Stimulated activated naive CD4-positive, alpha-beta T cell (primary cell): ENCODE measurements around the gene PTPN1.
"Not testable (repeated sequence)": the region's sequence is repeated elsewhere in the genome, so short reads cannot be mapped to it uniquely, and the experiment has no call there.

ENCODE experiments used
- DNase-seq, 6 experiments: peaks; one replicate each; lab custom pipeline; 2025; lab: John Stamatoyannopoulos, UW

Gene PTPN1

GRCh38 chr20:50509923-50510705 is at the start of gene PTPN1:
PTPN1 (plus strand) TSS chr20:50510383; CDS start chr20:50510528, 145 bp downstream.
- peak; percentile 96 to 99 (median 98) for DNase-seq

- peak; percentile 28 to 80 (median 70) for DNase-seq
Measured at GRCh38 chr20:50460608-50461267, 49.4 kb upstream of the PTPN1 start.

DNA sequence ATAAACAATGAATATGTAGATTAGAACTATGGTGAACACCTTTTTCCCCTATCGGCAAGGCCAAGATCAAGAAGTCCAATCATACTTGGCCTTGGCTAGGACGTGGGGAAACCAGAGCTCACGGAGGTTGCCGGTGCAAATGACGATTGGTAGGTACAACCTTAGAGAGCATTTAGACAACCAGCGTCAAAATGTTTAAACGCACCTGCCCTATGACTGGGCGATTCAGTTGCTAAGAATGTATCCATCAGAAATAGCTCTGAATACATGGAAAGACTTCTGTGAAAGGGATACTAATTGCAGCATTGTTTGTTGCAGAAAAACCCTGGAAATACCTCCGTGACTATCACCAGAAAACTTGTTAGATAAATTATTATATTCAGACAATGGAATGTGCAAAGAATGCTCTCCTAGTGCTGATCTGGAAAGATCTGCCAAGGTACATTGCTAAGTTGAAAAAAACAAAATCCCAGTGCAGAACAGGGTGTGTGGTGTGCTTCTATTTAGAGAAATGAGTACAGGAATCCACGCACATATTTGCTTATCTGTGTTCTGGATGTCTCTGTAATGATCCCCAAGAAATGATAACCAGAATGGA is 48.0 kb upstream of the PTPN1 start:
- no peak for DNase-seq

- peak; percentile 10 to 65 (median 34) for DNase-seq
Measured at GRCh38 chr20:50464026-50464724, 46.0 kb upstream of the PTPN1 start.

DNA sequence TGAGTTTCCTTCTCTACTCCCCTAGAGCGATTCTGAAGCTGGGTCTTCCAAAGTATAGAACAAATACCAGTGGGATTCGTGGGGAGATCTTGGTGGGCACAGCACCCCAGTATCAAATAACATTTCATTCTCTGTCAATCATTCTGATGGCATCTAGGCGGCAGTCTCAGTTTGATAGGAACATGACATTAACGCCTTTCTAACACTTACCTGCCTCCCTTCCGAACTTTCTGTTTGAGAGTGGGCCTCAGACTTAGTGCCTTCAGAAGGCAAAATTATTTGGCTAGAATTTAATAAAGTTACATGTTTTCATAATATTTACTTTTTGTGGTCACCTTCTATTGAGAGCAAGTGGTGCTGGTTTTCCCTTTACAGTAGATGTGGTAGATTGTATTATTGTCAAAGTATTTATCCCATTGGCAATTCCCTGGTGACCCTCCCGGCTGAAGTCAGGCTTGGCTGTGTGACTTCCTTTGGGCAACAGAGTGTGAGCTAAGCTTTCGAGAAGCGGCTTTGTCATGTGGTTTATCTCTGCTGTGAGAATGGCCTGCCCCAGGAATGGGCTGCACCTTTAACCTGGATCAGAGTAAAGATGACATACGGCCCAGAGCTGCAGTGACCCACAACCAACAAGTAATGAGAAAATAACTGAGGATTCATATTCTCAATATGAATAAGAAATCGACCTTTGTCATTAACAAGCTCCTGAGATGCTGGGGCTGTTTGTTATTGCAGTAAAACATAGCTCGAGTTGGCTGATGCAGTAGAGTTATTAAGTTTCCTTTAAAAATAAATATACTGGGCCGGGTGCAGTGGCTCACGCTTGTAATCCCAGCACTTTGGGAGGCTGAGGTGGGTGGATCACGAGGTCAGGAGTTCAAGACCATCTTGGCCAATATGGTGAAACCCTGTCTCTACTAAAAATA is 45.2 kb upstream of the PTPN1 start:
- no peak for DNase-seq

- DNase-seq: no peak
Measured at GRCh38 chr20:50467174-50467573, 43.0 kb upstream of the PTPN1 start.

GRCh38 chr20:50467718-50468356 is 42.3 kb upstream of the PTPN1 start:
- peak in 2 of 6 experiments; percentile 4 to 6 for DNase-seq

- DNase-seq: no peak
Measured at GRCh38 chr20:50468378-50468798, 41.8 kb upstream of the PTPN1 start.

DNA sequence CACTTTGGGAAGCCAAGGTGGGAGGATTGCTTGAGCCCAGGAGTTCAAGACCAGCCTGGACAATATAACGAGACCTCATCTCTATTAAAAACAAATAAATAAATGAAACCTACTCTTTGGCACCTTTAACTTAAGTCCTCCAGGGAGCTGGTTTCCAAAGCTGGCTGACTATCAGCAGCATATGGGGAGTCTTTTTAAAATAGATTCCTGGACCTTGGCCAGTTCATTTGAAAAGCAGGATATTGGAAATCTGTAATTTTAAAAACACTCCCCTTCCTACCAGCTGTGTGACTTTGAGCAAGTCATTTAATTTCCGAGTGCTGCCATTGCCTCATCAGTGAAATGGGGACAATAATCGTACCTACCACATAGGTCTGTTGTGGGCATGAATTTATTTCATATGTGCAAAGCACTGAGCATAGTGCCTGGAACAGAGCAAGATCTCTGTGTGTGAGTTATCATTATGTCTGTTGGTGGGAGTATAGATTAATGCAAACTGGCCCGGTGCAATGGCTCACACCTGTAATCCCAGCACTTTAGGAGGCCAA is 40.9 kb upstream of the PTPN1 start:
- no peak for DNase-seq

DNA sequence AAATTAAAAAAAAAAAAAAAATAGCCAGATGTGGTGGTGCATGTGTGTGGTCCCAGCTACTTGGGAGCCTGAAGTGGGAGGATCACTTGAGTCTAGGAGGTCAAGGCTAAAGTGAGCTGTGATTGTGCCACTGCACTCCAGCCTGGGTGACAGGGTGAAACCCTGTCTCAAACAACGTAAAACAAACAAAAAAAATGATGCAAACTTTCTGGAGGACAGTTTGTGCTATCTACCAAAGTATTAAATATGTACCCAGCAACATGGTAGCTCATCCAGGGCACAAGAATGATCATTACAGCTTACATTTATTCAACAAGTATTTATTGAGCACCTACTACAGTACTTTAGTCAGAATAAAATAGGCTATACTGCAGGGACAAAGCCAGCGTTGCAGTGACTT is 40.4 kb upstream of the PTPN1 start:
- DNase-seq: no peak

- DNase-seq: no peak
Measured at GRCh38 chr20:50470264-50470858, 39.8 kb upstream of the PTPN1 start.

- DNase-seq: peak in 1 of 6 experiments; percentile 10
Measured at GRCh38 chr20:50471231-50471630, 39.0 kb upstream of the PTPN1 start.

DNA sequence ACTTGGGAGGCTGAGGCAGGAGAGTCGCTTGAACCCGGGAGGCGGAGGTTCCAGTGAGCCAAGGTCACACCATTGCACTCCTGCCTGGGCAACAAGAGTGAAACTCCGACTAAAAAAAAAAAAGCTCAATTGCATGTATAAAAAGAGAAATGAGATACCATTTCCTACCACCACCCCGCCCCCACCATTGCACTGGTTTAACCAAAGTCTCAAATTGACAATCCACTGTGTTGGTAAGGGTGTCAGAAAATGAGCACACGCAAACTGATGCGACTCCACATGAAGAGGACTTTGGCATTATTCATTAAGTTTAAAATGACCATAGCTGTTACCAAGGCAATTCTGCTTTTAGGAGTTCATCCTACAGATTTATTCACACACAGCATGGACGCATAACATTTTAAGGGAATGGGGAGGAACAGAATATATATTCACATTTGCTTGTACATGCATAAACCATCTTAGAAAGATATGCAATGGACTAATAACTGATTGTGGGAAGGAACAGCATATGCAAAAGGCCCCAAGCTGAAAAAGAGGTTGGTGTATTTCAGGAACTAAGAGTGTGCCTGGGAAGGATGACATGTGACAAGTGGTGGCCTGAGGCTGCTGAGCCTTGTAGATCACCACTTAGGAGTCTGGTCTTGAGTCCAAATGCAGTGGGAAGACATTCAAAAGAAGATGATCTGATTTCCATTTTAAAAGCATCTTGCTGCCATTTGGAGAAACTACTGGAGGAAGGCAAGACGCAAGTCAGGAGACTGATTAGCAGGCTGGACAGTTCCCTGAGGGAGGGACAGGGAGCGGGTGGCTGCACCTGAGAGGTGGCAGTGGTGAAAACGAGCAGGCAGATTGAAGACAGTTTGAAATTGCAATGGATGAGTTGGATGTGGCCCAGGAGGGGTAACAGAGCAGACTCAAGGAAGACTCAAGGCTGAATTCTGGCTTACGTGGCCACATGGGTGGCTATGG is 37.2 kb upstream of the PTPN1 start:
- no peak for DNase-seq

- not testable (repeated sequence) for DNase-seq
Measured at GRCh38 chr20:50474356-50474755, 35.8 kb upstream of the PTPN1 start.

GRCh38 chr20:50475681-50476292 is 34.4 kb upstream of the PTPN1 start:
- DNase-seq: no peak

DNA sequence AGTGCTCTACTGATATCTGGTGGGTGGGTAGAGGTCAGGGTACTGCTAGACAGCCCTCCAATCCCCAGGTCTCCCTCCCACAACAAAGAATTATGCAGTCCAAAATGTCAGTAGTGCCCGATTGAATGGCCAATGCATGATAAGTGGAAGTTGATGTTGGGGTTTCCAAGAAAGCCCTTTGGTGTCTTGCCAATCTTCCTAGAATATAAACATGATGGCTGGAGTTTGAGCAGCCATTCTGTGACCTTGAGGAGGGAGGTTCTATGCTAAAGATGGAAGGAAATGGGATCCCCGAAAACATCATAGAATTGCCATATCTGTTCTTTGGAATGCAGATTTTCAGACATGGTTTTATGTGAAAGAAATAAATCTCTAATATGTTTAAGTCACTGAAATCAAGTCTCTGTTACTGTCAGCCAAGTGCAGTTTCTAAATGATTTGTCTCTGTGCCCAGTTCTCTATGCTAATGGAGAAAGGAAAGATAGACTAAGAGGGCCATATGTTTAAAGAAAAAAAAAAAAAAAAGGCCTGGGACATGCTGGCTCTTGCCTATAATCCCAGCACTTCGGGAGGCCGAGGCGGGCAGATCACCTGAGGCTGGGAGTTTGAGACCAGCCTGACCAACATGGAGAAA is 32.8 kb upstream of the PTPN1 start:
- DNase-seq: no peak

- DNase-seq: peak; percentile 53 to 76 (median 64)
Measured at GRCh38 chr20:50478162-50478990, 31.8 kb upstream of the PTPN1 start.
